HG03159 (cell line): ENCODE data around the gene KCNQ1OT1.

ENCODE experiments used
- ATAC-seq: cut with Tn5 transposase; IDR thresholded peaks from one replicate; pipeline ENCODE4 v1.9.1; 2021; ENCODE audit warnings: mild to moderate bottlenecking, moderate library complexity; ENCODE audit not compliant: unreplicated experiment

Gene KCNQ1OT1

DNA sequence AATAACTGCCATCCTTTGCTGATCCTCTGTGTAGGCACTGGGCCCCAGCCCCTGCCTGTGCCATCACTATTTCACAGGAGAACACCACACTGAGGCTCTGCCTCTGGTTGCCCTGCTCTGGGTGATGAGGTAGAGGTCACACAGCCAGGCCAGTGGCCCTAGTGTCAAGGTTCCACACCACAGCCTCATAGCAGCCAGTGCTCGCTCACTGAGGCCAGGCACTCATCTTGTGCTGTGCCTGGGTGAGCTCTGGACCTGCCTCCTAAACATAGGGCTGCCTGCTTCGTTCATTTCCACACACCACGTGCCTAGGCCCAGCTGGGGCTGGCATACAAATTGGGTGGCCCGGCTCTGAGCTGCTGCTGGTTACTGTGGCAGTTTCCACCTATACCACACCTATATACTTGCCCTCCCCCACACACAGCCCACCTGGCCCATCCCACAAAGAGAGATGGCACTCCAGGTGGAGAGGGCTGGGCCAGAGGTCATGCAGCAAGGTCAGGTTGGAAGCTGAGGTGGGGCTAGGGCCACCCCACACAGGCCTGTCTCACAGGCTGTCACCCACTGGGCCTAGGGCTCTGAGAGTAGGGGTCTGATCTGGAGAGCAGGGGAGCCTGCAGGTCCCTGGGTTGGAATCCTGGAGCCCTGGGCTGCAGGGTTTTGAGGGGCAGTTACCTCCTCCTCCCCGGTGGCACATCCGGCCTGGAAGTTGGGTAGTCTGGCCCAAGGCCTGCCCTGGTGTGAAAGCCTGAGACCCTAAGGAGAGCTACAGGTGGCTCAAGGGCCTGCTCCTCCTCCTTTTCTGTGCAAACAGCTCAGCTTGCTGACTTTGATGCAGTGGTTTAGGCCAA lies 11.2 kb downstream of the KCNQ1OT1 start:
- no peak for ATAC-seq

DNA sequence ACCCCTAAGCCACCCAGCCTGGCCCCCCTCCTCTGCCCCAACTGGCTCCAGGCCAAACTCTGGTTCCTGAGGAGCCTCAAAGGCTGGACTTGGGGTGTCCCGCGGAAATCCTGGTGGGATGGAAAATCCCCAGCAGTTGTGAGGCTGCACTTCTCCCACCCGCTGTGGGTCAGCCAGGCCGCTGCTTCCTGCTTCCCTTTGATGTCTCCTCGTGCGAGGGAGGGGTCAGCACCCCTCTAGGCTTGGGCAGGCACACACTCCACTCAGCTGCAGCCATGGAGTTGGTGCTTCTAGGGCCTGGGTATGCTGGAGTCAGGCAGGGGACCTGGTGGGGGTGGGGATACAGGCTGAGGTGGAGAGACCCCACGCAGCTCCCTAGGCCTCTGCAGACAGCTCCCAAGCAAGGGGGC lies 12.0 kb downstream of the KCNQ1OT1 start:
- ATAC-seq = no peak

DNA sequence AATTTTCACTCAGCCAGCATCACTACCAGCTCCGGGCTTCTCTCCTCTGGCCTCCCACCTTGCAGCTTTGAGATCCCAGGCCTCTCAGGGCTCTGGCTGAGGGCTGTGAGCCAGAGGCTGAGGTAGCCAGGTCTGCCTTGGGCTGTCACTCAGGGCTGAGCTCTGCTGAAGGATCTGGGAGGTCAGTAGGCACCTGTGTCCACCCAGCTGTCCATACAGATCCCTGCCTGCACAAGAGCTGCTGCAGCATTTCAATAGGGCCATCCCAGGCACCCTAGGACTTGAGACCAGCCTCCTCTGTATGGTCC lies 12.6 kb downstream of the KCNQ1OT1 start:
- ATAC-seq = no peak

DNA sequence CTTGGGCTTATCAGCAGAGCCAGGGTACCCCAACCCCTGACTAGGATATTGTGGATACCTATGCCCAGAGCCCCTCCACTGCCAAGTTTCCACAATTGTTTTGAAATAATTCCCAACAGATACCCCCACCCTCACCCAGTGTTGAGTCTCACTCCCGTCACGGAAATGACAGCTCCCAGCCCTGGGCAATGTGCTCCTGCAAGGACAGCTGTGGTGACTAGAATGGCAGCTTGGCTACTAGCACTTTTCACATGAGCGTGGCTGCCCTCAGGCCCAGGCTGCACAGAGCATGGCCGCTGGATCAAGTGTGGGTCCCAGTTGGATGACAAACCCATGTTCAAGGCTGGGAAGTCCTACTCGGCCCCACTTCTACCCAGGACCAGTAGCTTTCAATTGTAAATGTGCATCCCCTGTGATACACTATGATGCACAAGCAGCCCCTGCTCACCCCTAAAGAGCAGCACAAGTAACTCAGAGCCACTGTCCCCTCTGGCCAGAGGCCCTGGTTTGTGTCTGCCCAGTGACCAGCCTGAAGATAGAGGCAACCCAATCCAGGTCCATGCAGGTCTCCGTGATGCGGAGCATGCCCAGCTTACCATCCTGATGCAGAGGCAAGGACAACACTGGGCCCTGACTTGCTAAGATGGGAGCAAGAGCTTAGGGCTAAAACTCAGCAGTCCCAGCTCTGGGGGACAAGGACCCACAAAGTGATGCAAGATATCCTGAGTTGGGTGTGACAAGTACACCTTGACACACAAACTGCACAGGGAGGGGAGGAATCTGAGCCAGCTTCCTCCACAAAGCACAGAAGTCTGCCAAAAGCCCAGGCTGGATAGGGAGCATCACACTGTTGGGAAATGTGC lies 13.2 kb downstream of the KCNQ1OT1 start:
- no peak for ATAC-seq

DNA sequence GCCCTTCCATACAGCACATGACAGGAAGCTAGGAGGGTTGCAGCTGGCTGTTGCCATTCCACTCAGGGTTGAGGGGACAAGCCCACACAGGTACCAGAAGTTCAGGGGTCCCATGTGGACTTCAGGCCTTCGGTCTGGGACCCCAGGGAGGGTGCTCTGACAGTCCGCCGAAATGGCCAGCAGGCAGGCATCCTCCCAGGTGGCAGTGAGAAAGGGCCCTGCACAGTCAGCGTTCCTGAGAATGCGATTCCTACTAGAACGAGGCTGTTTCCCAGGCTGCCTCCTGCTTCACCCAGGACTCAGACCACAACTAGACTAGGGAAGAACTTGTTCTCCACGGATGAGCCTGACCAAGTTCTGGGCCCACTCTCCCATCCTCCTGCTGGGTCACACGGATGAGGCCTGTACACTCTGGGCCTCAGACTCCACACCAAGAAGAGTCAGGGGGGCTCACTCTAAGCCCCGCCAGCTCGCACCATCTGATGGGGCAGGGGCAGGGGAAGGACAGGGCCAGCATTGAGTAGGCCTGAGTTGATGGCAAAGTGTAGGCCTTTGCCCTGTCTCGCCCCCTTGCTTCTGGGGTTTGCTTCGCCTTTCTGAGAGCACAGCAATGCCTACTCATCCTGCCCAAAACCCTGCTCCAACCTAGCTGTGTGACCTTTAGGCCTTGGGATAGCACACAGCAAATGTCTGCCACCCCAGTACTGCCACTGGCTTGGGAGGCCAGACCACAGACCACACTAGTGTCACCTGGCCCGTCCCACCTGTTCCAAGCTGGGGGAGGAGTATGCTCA lies 14.0 kb downstream of the KCNQ1OT1 start:
- ATAC-seq = no peak

DNA sequence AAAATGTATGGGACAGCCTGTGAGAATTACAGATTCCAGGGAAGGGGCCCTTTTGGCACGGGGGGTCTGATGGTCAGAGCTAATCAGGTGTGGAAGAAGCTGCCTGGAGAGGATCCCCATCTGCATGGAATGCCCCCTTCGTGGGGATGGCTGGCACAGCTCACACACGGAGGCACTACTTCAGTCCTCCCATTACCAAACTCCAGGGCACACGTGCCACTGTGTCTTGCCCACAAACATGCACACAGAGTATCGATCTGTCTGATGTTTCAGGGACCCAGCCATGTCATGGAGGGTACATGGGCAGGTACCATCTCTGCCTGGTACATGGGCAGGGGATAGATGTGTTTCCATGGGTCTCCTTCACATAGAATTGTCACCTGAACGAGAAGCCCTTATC lies 14.7 kb downstream of the KCNQ1OT1 start:
- no peak for ATAC-seq

DNA sequence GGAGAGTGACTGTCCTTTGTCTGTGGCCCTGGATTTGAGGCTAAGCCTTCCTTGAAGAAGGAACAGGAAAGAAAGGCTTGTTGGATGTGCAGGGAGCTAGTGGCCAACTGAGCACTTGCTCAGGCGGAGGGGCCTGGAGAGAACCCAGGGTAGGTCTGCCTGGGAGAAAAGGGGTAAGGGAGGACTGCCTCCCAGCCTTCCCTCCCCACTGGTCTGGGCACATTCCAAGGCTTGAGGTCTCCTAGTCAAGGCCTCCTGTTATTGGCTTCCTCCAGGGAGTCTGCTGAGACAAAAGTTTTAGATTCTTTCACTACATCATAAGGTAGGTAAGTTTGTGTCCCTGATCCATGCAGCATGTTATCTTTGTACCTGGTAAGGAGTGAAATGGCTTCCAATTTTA lies 15.2 kb downstream of the KCNQ1OT1 start:
- no peak for ATAC-seq

DNA sequence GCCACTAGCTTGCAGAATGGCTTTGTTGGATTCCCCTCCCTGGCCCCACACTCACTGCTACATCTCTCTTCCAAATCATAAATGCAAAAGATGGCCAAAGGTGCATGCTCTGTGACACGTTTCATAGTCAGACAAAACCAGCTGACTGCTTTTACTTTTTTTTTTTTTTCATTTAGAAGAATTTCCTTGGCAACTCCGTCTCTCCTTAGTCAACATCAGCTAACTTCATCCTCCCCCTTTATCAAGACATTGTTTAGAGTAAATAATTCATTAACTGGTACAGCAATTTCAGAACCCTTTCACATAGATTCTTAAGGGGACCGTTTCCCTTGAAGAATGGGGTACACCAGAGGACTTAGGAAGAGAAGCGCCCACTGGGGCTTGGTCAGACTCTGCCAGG lies 16.0 kb downstream of the KCNQ1OT1 start:
- no peak for ATAC-seq

DNA sequence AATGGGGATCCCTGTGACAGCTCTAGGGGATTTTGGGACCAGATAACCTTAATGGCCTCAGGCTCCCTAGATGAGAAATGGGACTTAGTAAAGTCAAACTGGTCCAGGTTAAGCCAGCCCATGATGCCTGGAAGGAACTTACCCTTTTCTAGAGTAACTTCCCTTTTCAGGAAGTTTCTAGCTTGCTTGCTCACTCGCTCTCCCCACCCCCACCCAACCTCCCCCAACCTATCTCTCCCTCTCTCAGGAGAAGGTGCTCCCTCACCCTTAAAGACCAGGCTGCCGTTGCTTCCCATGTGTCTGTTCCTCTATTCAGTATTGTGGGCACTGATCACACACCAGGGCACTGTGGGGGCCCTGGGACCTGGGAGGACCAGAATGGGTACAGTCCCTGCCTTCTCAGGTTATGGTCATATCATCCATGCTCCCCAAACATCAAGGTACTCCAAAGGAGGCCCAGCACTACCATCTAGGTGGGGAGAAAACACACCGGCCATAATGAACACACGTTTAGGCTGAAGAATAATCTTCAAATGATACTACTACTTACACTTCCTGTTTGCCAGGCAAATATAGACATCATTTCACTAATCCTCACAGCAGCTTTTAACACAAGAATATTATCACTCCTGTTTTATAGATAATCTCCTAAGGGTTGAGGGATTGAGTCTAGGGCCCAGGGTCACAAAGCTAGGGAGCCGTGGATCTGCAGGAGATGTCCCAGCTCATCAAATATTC lies 18.2 kb downstream of the KCNQ1OT1 start:
- no peak for ATAC-seq

DNA sequence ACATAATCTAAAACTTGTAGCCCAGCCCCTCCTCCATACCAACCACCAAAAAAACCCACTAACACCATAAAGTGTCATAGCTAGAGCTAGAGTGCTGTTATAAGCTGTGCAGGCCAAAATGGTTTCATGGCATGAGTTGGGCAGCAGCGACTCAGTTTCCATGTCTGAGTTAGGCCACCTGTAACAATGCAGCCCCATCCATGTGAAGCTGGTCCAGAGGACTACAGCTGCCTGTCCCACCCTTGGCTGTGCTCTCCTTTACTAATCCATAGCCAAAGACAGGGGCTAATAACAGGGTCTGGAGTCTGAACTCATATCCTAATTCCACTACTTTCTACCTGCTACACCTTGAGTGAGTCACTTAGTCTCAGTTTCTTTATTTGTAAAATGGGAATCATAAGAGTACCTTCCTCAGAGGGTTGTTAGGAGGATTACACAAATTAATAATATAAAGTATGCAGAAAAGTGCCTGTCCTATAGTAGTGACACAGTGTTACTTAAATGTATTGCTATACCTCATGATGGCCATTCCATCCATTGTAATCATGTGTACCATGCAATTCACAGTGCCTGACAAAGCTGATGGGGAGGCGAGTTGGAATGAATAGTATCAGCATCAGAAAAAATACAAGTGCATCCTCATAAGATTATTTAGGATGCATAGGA lies 20.6 kb downstream of the KCNQ1OT1 start:
- no peak for ATAC-seq

DNA sequence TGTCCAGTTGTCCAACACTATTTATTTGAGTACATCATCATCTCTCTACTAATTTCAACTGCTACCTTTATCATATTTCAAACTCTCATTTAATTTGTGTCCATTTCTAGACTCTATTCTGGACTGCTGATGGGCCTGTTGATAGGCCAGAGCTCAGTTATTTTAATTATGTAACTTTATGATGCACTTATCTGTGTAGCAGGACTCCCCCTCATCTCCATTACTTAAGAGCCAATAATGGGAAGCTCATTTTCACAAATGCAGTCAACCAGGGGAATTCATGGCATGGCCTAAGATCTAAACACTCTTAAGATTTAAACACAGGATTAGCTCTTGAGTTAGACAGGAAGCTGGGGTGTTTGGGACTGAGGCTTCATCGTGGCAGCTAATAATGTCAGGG lies 21.4 kb downstream of the KCNQ1OT1 start:
- no peak for ATAC-seq

DNA sequence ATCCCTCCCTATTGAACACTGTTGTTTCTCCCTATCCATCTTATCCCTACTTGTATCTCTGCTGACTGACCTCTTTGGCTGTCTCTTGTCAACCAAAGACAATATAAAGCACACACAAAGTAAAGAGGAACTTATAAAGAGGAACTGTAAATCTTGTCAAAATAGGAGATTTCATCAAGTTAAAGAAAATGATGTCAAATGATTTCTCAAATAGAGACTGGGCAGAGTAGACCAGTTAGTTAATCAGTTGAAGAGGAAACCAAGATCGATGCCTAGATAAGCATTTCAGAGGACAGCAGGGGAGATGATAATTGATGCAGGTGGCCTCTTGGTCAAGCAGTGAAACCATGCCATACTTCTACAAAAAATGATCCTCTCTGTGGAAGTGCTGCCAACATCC lies 22.7 kb downstream of the KCNQ1OT1 start:
- ATAC-seq = peak; percentile 58

DNA sequence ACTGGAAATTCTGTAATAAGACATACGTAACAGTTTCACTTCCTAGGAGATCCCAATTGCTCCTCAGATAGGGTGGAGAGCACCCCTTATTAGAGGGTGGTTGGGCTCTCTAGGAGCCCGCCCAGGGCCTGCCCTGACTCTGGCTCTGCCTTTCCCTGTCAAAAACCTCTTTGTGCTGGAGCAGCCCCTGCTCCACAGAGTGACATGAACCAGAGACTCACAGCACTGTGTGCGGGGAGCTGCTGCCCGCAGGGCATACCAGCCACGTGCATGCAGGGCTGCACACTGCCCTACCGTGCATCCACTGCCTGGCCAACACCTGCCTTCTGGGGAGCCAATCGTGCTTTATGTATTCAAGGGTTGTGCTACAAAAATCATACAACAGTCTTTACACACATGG lies 24.3 kb downstream of the KCNQ1OT1 start:
- ATAC-seq = no peak

DNA sequence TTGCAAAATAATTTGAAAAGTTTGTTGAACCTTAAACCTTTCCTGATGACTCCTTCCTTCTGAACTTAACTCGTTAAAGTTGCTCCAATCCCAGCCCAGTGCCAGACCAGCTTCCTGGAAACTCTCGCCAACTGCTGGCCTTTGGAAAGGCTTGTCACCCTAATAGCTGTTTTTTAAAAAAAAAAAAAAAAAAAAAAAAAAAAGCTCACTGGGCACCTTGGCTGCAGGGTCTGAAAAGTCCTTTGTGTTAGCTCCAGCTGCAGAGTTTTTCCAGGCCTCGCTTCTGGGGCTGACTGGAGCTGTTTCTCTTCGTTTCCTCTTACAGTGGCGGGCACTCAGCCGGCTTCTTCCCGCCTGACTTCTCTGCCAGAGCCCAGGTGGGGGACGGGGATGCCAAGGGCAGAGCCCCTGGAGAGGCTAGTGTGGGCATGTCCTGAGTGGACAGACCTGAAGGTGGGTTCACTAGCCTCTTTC lies 25.1 kb downstream of the KCNQ1OT1 start:
- no peak for ATAC-seq

DNA sequence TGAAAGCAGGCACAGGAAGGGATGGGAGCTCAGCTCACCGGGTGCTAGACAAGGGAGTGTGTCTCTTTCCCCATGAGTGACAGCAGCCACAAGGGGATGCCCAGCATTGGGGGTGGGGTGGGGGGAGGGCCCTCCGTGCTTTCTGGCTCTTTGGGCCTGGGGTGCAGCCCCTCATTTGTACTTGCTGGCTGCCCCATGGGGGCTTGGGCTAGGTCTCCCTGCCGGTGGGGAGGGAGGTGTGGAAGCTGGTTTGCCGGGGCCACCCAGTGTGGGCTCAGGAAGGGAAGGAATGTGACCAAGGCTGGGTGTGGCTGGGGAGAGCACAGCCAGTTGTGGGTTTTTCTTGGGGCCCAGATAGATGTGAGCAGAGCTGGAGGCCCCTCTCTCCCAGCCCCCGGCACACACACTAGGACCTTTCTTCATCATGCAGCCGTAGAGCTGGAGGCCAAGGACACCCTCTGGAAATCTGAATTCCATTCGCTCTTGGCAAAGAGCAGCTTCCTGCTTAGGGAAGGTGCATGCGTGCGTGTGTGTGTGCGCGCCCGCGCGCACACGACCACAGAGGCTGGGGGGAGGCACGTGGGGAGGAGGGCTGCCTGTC lies 25.8 kb downstream of the KCNQ1OT1 start:
- no peak for ATAC-seq

DNA sequence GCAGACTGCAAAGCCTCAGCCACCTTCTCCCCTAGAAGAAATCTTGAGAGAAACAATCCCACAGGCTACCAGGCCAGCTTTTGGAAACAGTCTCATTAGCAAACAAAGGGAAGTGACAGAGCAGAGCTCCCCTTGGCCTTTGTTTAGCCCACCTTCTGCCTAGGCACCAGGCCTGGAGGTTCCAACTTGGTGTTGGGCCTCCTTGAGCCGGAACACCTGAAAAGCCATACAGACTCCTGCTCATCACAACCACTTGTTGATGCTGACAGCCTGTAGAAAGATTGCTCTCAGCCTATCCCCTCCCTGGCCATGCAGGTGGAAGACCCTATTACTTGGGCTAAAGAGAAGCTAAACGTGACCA lies 26.6 kb downstream of the KCNQ1OT1 start:
- ATAC-seq = no peak

DNA sequence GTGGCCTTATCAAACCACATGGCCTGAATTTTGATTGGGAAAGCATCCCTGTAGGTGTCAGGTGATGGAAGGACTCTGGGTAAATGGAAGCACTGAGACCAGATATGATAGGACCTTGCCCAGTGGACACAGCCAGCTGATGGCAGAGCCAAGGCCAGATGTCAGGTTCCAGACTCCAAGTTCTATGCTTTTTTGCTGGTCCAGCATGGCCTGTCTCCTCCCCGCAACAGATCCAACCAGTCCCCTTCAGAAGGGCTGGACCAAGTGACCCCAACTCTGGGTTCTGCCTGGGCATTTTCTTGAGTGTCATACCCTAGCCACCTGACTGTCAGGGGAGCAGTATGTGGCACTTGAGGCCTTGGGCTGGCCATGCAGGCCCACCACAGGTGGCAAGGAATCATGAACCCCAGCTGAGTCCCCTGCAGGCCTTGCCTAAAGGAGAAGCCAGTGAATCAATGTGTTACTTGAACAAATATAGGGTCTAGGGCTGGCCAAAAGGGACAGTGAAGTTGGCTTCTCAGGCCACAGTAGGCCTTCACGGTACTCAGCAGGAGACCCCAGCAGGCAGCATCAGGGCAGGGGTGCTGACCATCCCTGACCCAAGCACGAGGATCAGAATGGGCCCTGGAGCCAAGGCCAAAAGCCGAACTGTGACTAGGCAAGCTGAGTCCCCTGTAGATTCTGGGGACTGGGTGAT lies 27.1 kb downstream of the KCNQ1OT1 start:
- no peak for ATAC-seq

DNA sequence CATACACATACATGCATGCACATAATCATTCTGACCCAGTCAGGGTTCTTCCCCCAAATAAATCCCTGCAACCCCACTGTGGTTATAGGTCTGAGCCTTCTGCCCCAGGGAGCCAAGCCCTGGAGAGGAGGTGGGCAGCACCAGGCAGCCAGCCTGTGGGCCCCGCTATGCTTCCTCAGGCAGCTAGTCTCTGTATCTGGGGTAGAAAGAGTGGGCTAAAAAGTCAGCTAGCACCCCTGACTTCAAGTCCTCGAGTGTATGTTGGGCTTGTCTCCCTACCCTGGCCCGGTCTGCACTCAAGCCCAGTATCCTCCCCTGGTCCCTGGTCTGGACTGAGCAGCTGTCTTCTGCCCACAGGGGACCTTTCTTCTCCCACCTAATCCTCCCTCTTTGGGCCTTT lies 28.0 kb downstream of the KCNQ1OT1 start:
- ATAC-seq = no peak

DNA sequence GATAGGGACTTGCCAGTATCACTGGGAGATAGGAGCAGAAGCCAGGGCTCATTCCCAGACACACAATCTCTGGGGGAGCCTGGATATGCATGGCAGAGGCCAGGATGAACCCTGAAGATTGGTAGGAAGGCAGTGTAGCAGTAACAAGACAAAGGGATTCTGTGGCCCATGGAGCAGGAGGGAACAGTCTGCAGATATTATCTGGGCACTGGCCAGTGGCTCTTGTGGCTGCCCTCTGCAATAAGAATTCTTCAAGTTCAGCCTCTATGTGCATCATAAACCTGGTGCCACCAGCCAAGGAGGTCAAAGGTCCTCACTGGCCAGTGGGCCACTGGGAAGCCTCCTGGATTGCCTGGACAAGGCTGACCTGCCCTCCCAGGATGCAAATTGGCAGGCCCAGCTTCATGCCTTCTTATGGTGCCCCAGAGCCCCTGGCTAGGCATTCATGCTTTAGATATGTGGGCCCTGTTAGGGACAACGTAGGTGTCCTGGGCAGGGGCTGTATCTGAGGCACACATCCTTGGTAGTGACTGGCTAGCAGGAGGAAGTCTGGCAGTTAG lies 29.2 kb downstream of the KCNQ1OT1 start:
- ATAC-seq = no peak
